ENCODE data around the gene ZNF19. TPM values are rescaled to one million over a fixed set of nuclear protein-coding genes. Genes with fewer than 3 reads are reported as not detected.

ZNF19 gene
- total and polyA plus RNA-seq, 9 of the 15 experiments (the other 6 are each of a cell fraction or from before 2014, with no cell fraction given): 1.2 to 2.8 (median 1.8) TPM

GRCh38 chr16:71449020-71449419 lies 40.1 kb downstream of the ZNF19 start (continued):
- TF ChIP-seq, protein P1, sequence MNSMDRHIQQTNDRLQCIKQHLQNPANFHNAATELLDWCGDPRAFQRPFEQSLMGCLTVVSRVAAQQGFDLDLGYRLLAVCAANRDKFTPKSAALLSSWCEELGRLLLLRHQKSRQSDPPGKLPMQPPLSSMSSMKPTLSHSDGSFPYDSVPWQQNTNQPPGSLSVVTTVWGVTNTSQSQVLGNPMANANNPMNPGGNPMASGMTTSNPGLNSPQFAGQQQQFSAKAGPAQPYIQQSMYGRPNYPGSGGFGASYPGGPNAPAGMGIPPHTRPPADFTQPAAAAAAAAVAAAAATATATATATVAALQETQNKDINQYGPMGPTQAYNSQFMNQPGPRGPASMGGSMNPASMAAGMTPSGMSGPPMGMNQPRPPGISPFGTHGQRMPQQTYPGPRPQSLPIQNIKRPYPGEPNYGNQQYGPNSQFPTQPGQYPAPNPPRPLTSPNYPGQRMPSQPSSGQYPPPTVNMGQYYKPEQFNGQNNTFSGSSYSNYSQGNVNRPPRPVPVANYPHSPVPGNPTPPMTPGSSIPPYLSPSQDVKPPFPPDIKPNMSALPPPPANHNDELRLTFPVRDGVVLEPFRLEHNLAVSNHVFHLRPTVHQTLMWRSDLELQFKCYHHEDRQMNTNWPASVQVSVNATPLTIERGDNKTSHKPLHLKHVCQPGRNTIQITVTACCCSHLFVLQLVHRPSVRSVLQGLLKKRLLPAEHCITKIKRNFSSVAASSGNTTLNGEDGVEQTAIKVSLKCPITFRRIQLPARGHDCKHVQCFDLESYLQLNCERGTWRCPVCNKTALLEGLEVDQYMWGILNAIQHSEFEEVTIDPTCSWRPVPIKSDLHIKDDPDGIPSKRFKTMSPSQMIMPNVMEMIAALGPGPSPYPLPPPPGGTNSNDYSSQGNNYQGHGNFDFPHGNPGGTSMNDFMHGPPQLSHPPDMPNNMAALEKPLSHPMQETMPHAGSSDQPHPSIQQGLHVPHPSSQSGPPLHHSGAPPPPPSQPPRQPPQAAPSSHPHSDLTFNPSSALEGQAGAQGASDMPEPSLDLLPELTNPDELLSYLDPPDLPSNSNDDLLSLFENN (IDR thresholded peaks at IDR 0.05; ENCODE audit: low read depth in 2 of 2, low read length in 2 of 2): no peak
- TF ChIP-seq NCOA2 (IDR thresholded peaks at IDR 0.05; ENCODE audit: partially characterized antibody in 2 of 2) (no peak), ERF (CRISPR knock-in tag; IDR thresholded peaks at IDR 0.05) (no peak), BRD9 (IDR thresholded peaks at IDR 0.05; ENCODE audit: low read depth, partially characterized antibody) (no peak), TEAD4 (IDR thresholded peaks at IDR 0.05; ENCODE audit: low read length) (0 out of 2 replicates have a peak, but pooled peaks have one; percentile 19), TEAD4 (CRISPR knock-in tag; IDR thresholded peaks at IDR 0.05; ENCODE audit: borderline replicate concordance) (no peak), ATF4 (CRISPR knock-in tag; IDR thresholded peaks at IDR 0.05) (no peak), MTA1 (IDR thresholded peaks at IDR 0.05; ENCODE audit: borderline replicate concordance) (no peak), RBBP5 (IDR thresholded peaks at IDR 0.05; ENCODE audit: borderline replicate concordance, insufficient read depth, low read length, poor library complexity, severe bottlenecking) (no peak), POLR2A (conservative IDR thresholded peaks at IDR 0.05) (no peak), CBX5 (IDR thresholded peaks at IDR 0.05; ENCODE audit: borderline replicate concordance, low read depth) (peak; percentile 85), BDP1 (IDR thresholded peaks at IDR 0.05; ENCODE audit: insufficient read depth, insufficient read length) (no peak), ZNF146 (CRISPR knock-in tag; IDR thresholded peaks at IDR 0.05; ENCODE audit: unreplicated experiment) (no peak), KHSRP (IDR thresholded peaks at IDR 0.05) (no peak), E2F3 (CRISPR knock-in tag; IDR thresholded peaks at IDR 0.05) (no peak), ZNF217 (CRISPR knock-in tag; IDR thresholded peaks at IDR 0.05) (no peak), PHTF2 (CRISPR knock-in tag; IDR thresholded peaks at IDR 0.05) (no peak), NR4A1 (CRISPR knock-in tag; IDR thresholded peaks at IDR 0.05) (no peak), NR4A1 (tag; IDR thresholded peaks at IDR 0.05) (no peak), ILK (tag; IDR thresholded peaks at IDR 0.05; ENCODE audit: borderline replicate concordance, low read depth) (no peak), ZC3H4 (CRISPR knock-in tag; IDR thresholded peaks at IDR 0.05; ENCODE audit: borderline replicate concordance) (no peak), GTF2A2 (tag; IDR thresholded peaks at IDR 0.05) (no peak), L3MBTL2 (IDR thresholded peaks at IDR 0.05) (no peak), ZNF780A (CRISPR knock-in tag; IDR thresholded peaks at IDR 0.05) (no peak), BRD4 (IDR thresholded peaks at IDR 0.05) (no peak), ETV5 (CRISPR knock-in tag; IDR thresholded peaks at IDR 0.05; ENCODE audit: low read depth) (no peak), ZNF75A (CRISPR knock-in tag; IDR thresholded peaks at IDR 0.05) (peak; percentile 97)
- TF ChIP-seq, protein P2, sequence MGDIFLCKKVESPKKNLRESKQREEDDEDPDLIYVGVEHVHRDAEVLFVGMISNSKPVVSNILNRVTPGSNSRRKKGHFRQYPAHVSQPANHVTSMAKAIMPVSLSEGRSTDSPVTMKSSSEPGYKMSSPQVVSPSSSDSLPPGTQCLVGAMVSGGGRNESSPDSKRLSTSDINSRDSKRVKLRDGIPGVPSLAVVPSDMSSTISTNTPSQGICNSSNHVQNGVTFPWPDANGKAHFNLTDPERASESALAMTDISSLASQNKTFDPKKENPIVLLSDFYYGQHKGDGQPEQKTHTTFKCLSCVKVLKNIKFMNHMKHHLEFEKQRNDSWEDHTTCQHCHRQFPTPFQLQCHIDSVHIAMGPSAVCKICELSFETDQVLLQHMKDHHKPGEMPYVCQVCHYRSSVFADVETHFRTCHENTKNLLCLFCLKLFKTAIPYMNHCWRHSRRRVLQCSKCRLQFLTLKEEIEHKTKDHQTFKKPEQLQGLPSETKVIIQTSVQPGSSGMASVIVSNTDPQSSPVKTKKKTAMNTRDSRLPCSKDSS (IDR thresholded peaks at IDR 0.05; ENCODE audit: low read depth, partially characterized antibody): peak; percentile 80
